IMR-90 (cell line): Measurements from ENCODE around the gene ZNF350. TPM values are rescaled to one million over a fixed set of nuclear protein-coding genes. Genes with fewer than 3 reads are reported as not detected.

Experiments used
- ATAC-seq: fragments of 200-7000 bp; cut with Tn5 transposase; 2 replicates; pipeline ENCODE4 v1.9.1; 2020; ENCODE audit warnings: low read depth, mild to moderate bottlenecking, moderate library complexity
- BruUV-seq: library from RNA; stranded (reverse); fragments of 400-500 nt; replicated peaks from 2 replicates; lab custom pipeline; 2021; lab: Mats Ljungman, UMichigan
- CTCF ChIA-PET: fragments of 300-600 bp; formaldehyde crosslinking; extraction: SDS; loops from one replicate; lab custom pipeline; 2021; ENCODE audit warnings: antibody characterized with exemption; lab: Yijun Ruan, JAX
- POLR2A ChIA-PET: fragments of 300-600 bp; sonication (Branson Sonifier 250); formaldehyde crosslinking; loops from one replicate; lab custom pipeline; 2022; ENCODE audit warnings: antibody characterized with exemption; ENCODE audit not compliant: unreplicated experiment; lab: Charles Lee
- DNase-seq: peaks from one replicate; pipeline ENCODE4 v3.0.0; 2013
- H2AFZ ChIP-seq: replicated peaks from 2 replicates; pipeline ENCODE3; 2013; ENCODE audit warnings: low read length, mild to moderate bottlenecking; ENCODE audit not compliant: poor library complexity
- H2AK5ac ChIP-seq: 2 replicates; pipeline ENCODE4 v1.6.1; 2013; ENCODE audit warnings: low read depth, low read length, inconsistent platforms
- H2AK9ac ChIP-seq: replicated peaks from 2 replicates; pipeline ENCODE3; 2013; ENCODE audit warnings: mild to moderate bottlenecking, low read depth, low read length, moderate library complexity; ENCODE audit not compliant: poor library complexity
- H2BK120ac ChIP-seq: 2 replicates; pipeline ENCODE4 v1.6.1; 2013; ENCODE audit warnings: low read depth, low read length, inconsistent platforms
- H2BK15ac ChIP-seq: 3 replicates; pipeline ENCODE4 v1.6.1; 2013; ENCODE audit warnings: low read depth, low read length, inconsistent platforms
- H2BK20ac ChIP-seq: 2 replicates; pipeline ENCODE4 v1.6.1; 2013; ENCODE audit warnings: low read depth, mild to moderate bottlenecking, inconsistent platforms, low read length, moderate library complexity
- H2BK5ac ChIP-seq: 2 replicates; pipeline ENCODE4 v1.6.1; 2013; ENCODE audit warnings: mild to moderate bottlenecking, low read depth, low read length, inconsistent platforms; ENCODE audit not compliant: poor library complexity, severe bottlenecking
- H3K14ac ChIP-seq: replicated peaks from 2 replicates; pipeline ENCODE4 v1.6.1; 2013; ENCODE audit warnings: low read depth, low read length, inconsistent platforms
- H3K18ac ChIP-seq: 2 replicates; pipeline ENCODE4 v1.6.1; 2013; ENCODE audit warnings: low read depth, low read length, control low read depth
- H3K23ac ChIP-seq: 2 replicates; pipeline ENCODE4 v1.6.1; 2013; ENCODE audit warnings: low read depth, low read length, inconsistent platforms
- H3K27ac ChIP-seq: 2 replicates; pipeline ENCODE4 v1.5.1; 2013; ENCODE audit warnings: mild to moderate bottlenecking, control low read depth, low read length; ENCODE audit not compliant: insufficient read depth
- H3K27me3 ChIP-seq: 2 replicates; pipeline ENCODE4 v1.6.1; 2013; ENCODE audit warnings: low read length; ENCODE audit not compliant: control insufficient read depth, insufficient read depth
- H3K36me3 ChIP-seq: 2 replicates; pipeline ENCODE4 v1.6.1; 2013; ENCODE audit warnings: low read length, mixed read lengths; ENCODE audit not compliant: control insufficient read depth, insufficient read depth
- H3K4ac ChIP-seq: 2 replicates; pipeline ENCODE4 v1.6.1; 2013; ENCODE audit warnings: low read depth, low read length, inconsistent platforms
- H3K4me1 ChIP-seq: 2 replicates; pipeline ENCODE4 v1.6.1; 2013; ENCODE audit warnings: low read length, mixed read lengths; ENCODE audit not compliant: control insufficient read depth, insufficient read depth
- H3K4me2 ChIP-seq: 2 replicates; pipeline ENCODE4 v1.6.1; 2013; ENCODE audit warnings: low read depth, mild to moderate bottlenecking, control low read depth, low read length, moderate library complexity
- H3K4me3 ChIP-seq: 2 replicates; pipeline ENCODE4 v1.5.1; 2013; ENCODE audit warnings: low read depth, mild to moderate bottlenecking, control low read depth, low read length, moderate library complexity; ENCODE audit not compliant: insufficient read depth
- H3K56ac ChIP-seq: 2 replicates; pipeline ENCODE4 v1.6.1; 2013; ENCODE audit warnings: low read length, inconsistent platforms; ENCODE audit not compliant: insufficient read depth; ENCODE audit errors: extremely low read depth
- H3K79me1 ChIP-seq, 2 experiments: 2 replicates each; pipeline ENCODE4 v1.6.1; 2013; ENCODE audit warnings: low read length in 2 of 2, inconsistent platforms in 1 of 2, low read depth in 1 of 2
- H3K9ac ChIP-seq: 2 replicates; pipeline ENCODE4 v1.6.1; 2013; ENCODE audit warnings: low read depth, low read length, control low read depth
- H3K9me1 ChIP-seq: 2 replicates; pipeline ENCODE4 v1.6.1; 2013; ENCODE audit warnings: low read length, inconsistent platforms; ENCODE audit not compliant: insufficient read depth
- H3K9me3 ChIP-seq: 2 replicates; pipeline ENCODE4 v1.6.1; 2013; ENCODE audit warnings: low read length; ENCODE audit not compliant: control insufficient read depth, insufficient read depth
- H4K20me1 ChIP-seq: 2 replicates; pipeline ENCODE4 v1.6.1; 2013; ENCODE audit warnings: low read length, inconsistent platforms; ENCODE audit not compliant: insufficient read depth
- H4K5ac ChIP-seq: 2 replicates; pipeline ENCODE4 v1.6.1; 2013; ENCODE audit warnings: mild to moderate bottlenecking, low read depth, low read length, control low read depth
- H4K8ac ChIP-seq, 2 experiments: 2 replicates each; pipeline ENCODE4 v1.6.1; 2013; ENCODE audit warnings: low read depth in 2 of 2, low read length in 2 of 2, control low read depth in 1 of 2, inconsistent platforms in 1 of 2
- H4K91ac ChIP-seq: 2 replicates; pipeline ENCODE4 v1.6.1; 2013; ENCODE audit warnings: low read depth, low read length, inconsistent platforms; ENCODE audit not compliant: insufficient read depth
- CEBPB ChIP-seq: IDR thresholded peaks from 2 replicates; pipeline ENCODE4 v1.6.1; 2012; ENCODE audit warnings: low read depth, low read length, improper control_type of control experiment
- FOS ChIP-seq: fragments of 150-350 bp; IDR thresholded peaks from 2 replicates; pipeline ENCODE4 v1.6.1; 2016; ENCODE audit warnings: low read depth, low read length
- MXI1 ChIP-seq: IDR thresholded peaks from 2 replicates; pipeline ENCODE4 v1.6.1; 2012; ENCODE audit warnings: low read depth, mild to moderate bottlenecking, low read length, moderate library complexity, borderline replicate concordance
- WGBS, 2 experiments: methylation state at CpG; one replicate each; pipeline versions ENCODE4 v1.1.5 to v1.1.7; 2013; ENCODE audit warnings: missing lambda C conversion rate in 2 of 2; ENCODE audit not compliant: insufficient read length in 1 of 2; ENCODE audit errors: extremely low coverage in 2 of 2; 5-methylcytosine and 5-hydroxymethylcytosine counted together
- dilution Hi-C: fragments of 300-500 bp; cut with HindIII; formaldehyde crosslinking; loops from one replicate; pipeline ENCODE4 v1.14.3; 2018; ENCODE audit warnings: low sequenced_read_pairs; ENCODE audit not compliant: unreplicated experiment
- in situ Hi-C: fragments of 300-500 bp; cut with MboI; formaldehyde crosslinking; loops from 3 replicates; pipeline ENCODE4 v1.14.3; 2019; ENCODE audit warnings: low sequenced_read_pairs, inconsistent platforms, mixed read lengths
- intact Hi-C: fragments of 100-400 bp; cut with micrococcal nuclease; formaldehyde crosslinking; loops from 2 replicates; pipeline ENCODE4 v1.10.0; 2022
- polyA plus RNA-seq, 3 experiments: library from polyadenylated mRNA; depleted of rRNA; stranded (reverse); fragments of >200 nt; gene quantifications; 2 replicates each; pipeline ENCODE4 v1.2.3, GENCODE V29; 2012; ENCODE audit warnings: low replicate concordance in 1 of 3
- total RNA-seq: library from RNA; depleted of rRNA; stranded (reverse); fragments of >200 nt; gene quantifications from 2 replicates; pipeline ENCODE4 v1.2.3, GENCODE V29; 2012
- TF ChIP-seq, protein P1 (sequence below): fragments of 150-350 bp; IDR thresholded peaks from 2 replicates; pipeline ENCODE4 v1.6.1; 2016; ENCODE audit warnings: low read depth, mild to moderate bottlenecking, low read length, moderate library complexity, borderline replicate concordance

The ZNF350 gene
- total and polyA plus RNA-seq, 2 of the 4 experiments (the other 2 are of a cell fraction): 4.7 to 14.0 TPM

DNA sequence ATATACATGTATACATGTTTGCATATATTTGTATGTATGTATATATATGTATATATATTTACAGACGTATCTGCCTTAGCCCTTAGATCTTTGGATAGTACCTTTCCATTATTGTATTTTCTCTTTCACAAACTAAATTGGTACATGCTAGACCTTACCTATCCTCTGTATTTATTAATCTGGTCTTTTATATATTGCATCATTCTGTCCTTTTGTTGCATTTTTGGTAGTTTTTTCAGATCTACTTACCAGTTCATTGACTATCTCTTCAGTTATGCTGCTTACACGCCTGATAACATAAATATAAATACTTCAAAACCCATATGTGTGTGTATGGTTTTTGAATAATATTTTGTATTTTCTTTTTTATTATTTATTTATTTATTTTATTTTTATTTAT is 47.7 kb downstream of the ZNF350 start:
- no peak overlapping the region for H2BK5ac ChIP-seq
- no peak overlapping the region for H2BK15ac ChIP-seq
- H3K9me1 ChIP-seq: no peaks in the 10 kb centered on the region
- no peak overlapping the region for H3K4ac ChIP-seq
- in situ Hi-C loops: no loop called here
- intact Hi-C loops: no loop called here
- H2AFZ ChIP-seq: no peak overlapping the region
- no peak overlapping the region for H4K8ac ChIP-seq
- no peak overlapping the region for H2BK120ac ChIP-seq
- H3K4me3 ChIP-seq: no peak overlapping the region
- no peak overlapping the region for H3K18ac ChIP-seq
- H3K14ac ChIP-seq: no peak overlapping the region
- POLR2A ChIA-PET: no interaction called here
- dilution Hi-C loops: no loop called here
- WGBS, 2 experiments: no CpG with 5 or more reads among the region's 2 CpGs
- no peak overlapping the region for H2BK20ac ChIP-seq
- no peaks in the 10 kb centered on the region; a peak in 2 of 4 replicates for H3K79me1 ChIP-seq
- peaks cover 30% of the 10 kb centered on the region for H3K9me3 ChIP-seq
- H3K56ac ChIP-seq: no peak overlapping the region
- H3K4me2 ChIP-seq: no peak overlapping the region
- H3K9ac ChIP-seq: no peak overlapping the region
- no peak overlapping the region for H2AK5ac ChIP-seq
- no peak overlapping the region for H4K5ac ChIP-seq
- no peak overlapping the region for H3K27ac ChIP-seq
- H4K91ac ChIP-seq: no peak overlapping the region
- H4K20me1 ChIP-seq: no peaks in the 10 kb centered on the region
- ATAC-seq (no peak), DNase-seq (no peak)
- H3K27me3 ChIP-seq: no peaks in the 10 kb centered on the region
- TF ChIP-seq CEBPB (peak; percentile 59), FOS (no peak), MXI1 (no peak)
- TF ChIP-seq, protein P1, sequence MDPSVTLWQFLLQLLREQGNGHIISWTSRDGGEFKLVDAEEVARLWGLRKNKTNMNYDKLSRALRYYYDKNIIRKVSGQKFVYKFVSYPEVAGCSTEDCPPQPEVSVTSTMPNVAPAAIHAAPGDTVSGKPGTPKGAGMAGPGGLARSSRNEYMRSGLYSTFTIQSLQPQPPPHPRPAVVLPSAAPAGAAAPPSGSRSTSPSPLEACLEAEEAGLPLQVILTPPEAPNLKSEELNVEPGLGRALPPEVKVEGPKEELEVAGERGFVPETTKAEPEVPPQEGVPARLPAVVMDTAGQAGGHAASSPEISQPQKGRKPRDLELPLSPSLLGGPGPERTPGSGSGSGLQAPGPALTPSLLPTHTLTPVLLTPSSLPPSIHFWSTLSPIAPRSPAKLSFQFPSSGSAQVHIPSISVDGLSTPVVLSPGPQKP: no peak
- H3K4me1 ChIP-seq: no peaks in the 10 kb centered on the region
- H3K36me3 ChIP-seq: peaks cover 60% of the 10 kb centered on the region
- CTCF ChIA-PET: no interaction called here
- BruUV-seq: no TSS peak
- no peak overlapping the region for H3K23ac ChIP-seq
- no peak overlapping the region for H2AK9ac ChIP-seq
